Transverse colon (tissue), 4 donors: ENCODE results near the gene DMD. TPM values are rescaled to one million over a fixed set of nuclear protein-coding genes. Genes with fewer than 3 reads are reported as not detected.

ENCODE experiments used
- DNase-seq: peaks from one replicate; pipeline ENCODE4 v3.0.0-alpha.2; 2019
- H3K27ac ChIP-seq, 4 donors: fragments of 200-600 bp; sonication (generic); 2 replicates each; pipeline ENCODE4 v1.5.1; 2016 to 2018; ENCODE audit warnings: inconsistent platforms in 4 of 4
- H3K27me3 ChIP-seq: fragments of 200-600 bp; sonication (generic); 2 replicates; pipeline ENCODE4 v1.5.1; 2017; ENCODE audit warnings: inconsistent platforms
- H3K36me3 ChIP-seq, 4 donors: fragments of 200-600 bp; sonication (generic); 2 replicates each; pipeline ENCODE4 v1.5.1; 2017 to 2019; ENCODE audit warnings: inconsistent platforms in 4 of 4
- H3K4me1 ChIP-seq, 4 donors: fragments of 200-600 bp; sonication (generic); 2 replicates each; pipeline ENCODE4 v1.5.1; 2017 to 2020; ENCODE audit warnings: inconsistent platforms in 4 of 4
- H3K4me3 ChIP-seq, 4 donors: fragments of 200-600 bp; sonication (generic); 1 replicate in 1 of 4; 2 replicates in 3 of 4; pipeline versions ENCODE4 v1.5.1 to v1.6.1; 2017 to 2019; ENCODE audit warnings: inconsistent platforms in 4 of 4
- H3K9me3 ChIP-seq, 2 donors: fragments of 200-600 bp; sonication (generic); 2 replicates each; pipeline ENCODE4 v1.5.1; 2017 to 2019; ENCODE audit warnings: inconsistent platforms in 2 of 2
- EP300 ChIP-seq: sonication (generic); formaldehyde crosslinking; IDR thresholded peaks from one replicate; pipeline ENCODE4 v1.6.1; 2017; ENCODE audit warnings: antibody characterized with exemption, low read depth
- POLR2A ChIP-seq: fragments of 450-650 bp; IDR thresholded peaks from one replicate; pipeline ENCODE4 v1.6.1; 2016; ENCODE audit warnings: antibody characterized with exemption, mild to moderate bottlenecking, moderate library complexity
- POLR2AphosphoS5 ChIP-seq, 3 donors: sonication (generic); formaldehyde crosslinking; IDR thresholded peaks; one replicate each; pipeline ENCODE4 v1.6.1; 2016; ENCODE audit warnings: antibody characterized with exemption in 3 of 3
- WGBS, 2 donors: methylation state at CpG; one replicate each; pipeline ENCODE4 v1.1.5; 2018; ENCODE audit warnings: low coverage in 1 of 2; 5-methylcytosine and 5-hydroxymethylcytosine counted together
- in situ Hi-C, 4 donors: fragments of 200-750 bp; cut with MboI; loops; one replicate each; pipeline versions ENCODE4 v1.15.0 to v1.15.1; 2017; ENCODE audit warnings: low sequenced_read_pairs in 3 of 4, low pct_ligation_motif_present in 1 of 4, low pct_unique_long_range_greater_than_20kb in 1 of 4
- intact Hi-C: fragments of 100-400 bp; cut with DNase I; formaldehyde crosslinking; loops from one replicate; pipeline ENCODE4 v1.15.1; 2023; ENCODE audit warnings: low total_unique reads
- total RNA-seq, 4 donors: library from RNA; depleted of rRNA; stranded (reverse); fragments of >200 nt; gene quantifications; one replicate each; pipeline ENCODE4 v1.1.0, GENCODE V29; 2016
- TF ChIP-seq, protein P1 (sequence below), 5 experiments: fragments of 200-600 bp in 3 of 5; fragments of 450-650 bp in 2 of 5; sonication (generic) in 3 of 5; IDR thresholded peaks; 1 replicate in 2 of 5; 2 replicates in 3 of 5; pipeline ENCODE4 v1.5.1; 2016 to 2017; ENCODE audit warnings: antibody characterized with exemption in 5 of 5, inconsistent platforms in 3 of 5, mild to moderate bottlenecking in 2 of 5, moderate library complexity in 1 of 5

The DMD gene
- total RNA-seq, 4 donors from 2014 or later, result 20.9 to 44.6 (median 32.5) TPM

DNA sequence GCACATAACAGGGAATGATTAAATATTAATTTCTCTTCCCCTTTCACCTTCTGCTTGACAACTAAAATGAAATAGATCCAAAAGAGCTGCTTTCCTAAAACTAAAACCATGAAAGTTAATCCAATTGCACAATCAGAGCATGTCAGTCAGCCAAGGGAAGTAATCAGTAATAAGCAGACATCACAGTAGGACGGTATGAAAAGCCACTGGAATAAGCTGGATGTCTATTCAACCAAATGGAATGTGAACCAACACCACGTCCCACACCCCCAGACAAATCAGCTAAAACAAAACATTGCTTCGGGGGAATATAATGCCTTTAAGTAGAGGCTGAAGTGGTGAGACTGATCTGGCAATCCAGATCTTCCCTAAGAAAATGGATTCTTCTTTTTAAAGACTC lies 1280.1 kb downstream of the DMD start:
- no peaks in the 10 kb centered on the region for H3K9me3 ChIP-seq
- intact Hi-C loops, result no loop called here
- WGBS, 2 donors, result 53 to 100% methylated on average over 1 to 3 of the region's 3 CpGs

DNA sequence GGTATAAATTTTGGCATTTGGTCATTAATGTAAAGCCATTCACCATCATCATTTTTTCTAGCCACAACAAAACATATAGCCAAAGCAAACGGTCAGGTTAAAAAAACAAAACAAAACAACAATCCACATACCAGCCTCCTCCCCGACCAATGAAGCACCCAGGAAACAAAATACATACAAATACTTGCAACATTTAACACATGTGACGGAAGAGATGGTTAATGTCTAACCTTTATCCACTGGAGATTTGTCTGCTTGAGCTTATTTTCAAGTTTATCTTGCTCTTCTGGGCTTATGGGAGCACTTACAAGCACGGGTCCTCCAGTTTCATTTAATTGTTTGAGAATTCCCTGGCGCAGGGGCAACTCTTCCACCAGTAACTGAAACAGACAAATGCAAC lies 1282.0 kb downstream of the DMD start:
- TF ChIP-seq, protein P1, sequence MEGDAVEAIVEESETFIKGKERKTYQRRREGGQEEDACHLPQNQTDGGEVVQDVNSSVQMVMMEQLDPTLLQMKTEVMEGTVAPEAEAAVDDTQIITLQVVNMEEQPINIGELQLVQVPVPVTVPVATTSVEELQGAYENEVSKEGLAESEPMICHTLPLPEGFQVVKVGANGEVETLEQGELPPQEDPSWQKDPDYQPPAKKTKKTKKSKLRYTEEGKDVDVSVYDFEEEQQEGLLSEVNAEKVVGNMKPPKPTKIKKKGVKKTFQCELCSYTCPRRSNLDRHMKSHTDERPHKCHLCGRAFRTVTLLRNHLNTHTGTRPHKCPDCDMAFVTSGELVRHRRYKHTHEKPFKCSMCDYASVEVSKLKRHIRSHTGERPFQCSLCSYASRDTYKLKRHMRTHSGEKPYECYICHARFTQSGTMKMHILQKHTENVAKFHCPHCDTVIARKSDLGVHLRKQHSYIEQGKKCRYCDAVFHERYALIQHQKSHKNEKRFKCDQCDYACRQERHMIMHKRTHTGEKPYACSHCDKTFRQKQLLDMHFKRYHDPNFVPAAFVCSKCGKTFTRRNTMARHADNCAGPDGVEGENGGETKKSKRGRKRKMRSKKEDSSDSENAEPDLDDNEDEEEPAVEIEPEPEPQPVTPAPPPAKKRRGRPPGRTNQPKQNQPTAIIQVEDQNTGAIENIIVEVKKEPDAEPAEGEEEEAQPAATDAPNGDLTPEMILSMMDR (IDR thresholded peaks at IDR 0.05), result no peak
- TF ChIP-seq POLR2AphosphoS5 (IDR thresholded peaks at IDR 0.05) (no peak), EP300 (no peak), POLR2A (no peak)
- intact Hi-C loops, result no loop called here
- WGBS, 2 donors, result 67 to 75% methylated on average over 3 to 5 of the region's 5 CpGs
- no peaks in the 10 kb centered on the region for H3K4me1 ChIP-seq
- no peak overlapping the region for H3K27ac ChIP-seq
- H3K27me3 ChIP-seq, result no peaks in the 10 kb centered on the region
- H3K9me3 ChIP-seq, result no peaks in the 10 kb centered on the region
- H3K36me3 ChIP-seq, result no peaks in the 10 kb centered on the region
- DNase-seq, result no peak
- in situ Hi-C loops, result no loop called here
- no peak overlapping the region for H3K4me3 ChIP-seq

More for the DNA sequence above, 1280.1 kb downstream of the DMD start:
- H3K4me3 ChIP-seq, result no peak overlapping the region
- TF ChIP-seq POLR2AphosphoS5 (IDR thresholded peaks at IDR 0.05) (no peak), EP300 (no peak), POLR2A (no peak)
- H3K36me3 ChIP-seq, result no peaks in the 10 kb centered on the region
- no peak for DNase-seq
- in situ Hi-C loops, result no loop called here
- H3K27me3 ChIP-seq, result no peaks in the 10 kb centered on the region
- H3K27ac ChIP-seq, result no peak overlapping the region
- no peaks in the 10 kb centered on the region for H3K4me1 ChIP-seq

DNA sequence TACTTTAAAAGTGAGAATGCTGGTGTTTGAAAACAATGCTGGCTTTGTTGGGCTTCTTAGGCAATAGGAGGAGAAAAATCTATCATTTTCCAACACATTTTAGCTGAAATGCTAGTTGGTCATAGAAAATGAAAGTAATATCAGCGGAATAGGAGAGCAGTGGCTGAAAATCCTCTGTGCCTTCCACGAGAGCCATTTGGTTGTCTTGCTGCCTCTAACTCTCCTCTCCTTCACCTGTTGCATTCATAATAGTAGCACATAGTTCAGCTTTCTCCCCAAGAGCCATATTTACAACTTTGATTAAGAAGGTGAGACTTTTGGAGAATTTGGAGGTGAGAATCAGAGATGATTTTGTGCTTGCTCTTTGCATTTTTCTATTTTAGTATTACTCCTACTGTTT lies 1290.1 kb downstream of the DMD start:
- no peak overlapping the region for H3K27ac ChIP-seq
- no peaks in the 10 kb centered on the region for H3K27me3 ChIP-seq
- H3K4me3 ChIP-seq, result no peak overlapping the region
- in situ Hi-C loops (no loop called here), intact Hi-C loops (no loop called here)
- H3K9me3 ChIP-seq, result no peaks in the 10 kb centered on the region
- TF ChIP-seq POLR2A (no peak), POLR2AphosphoS5 (IDR thresholded peaks at IDR 0.05) (no peak)
- TF ChIP-seq, protein P1 (IDR thresholded peaks at IDR 0.05), result no peak
- 40 to 75% methylated on average over 2 of the region's 2 CpGs for WGBS, 2 donors
- no peaks in the 10 kb centered on the region for H3K36me3 ChIP-seq
- no peaks in the 10 kb centered on the region for H3K4me1 ChIP-seq
- no peak for DNase-seq

DNA sequence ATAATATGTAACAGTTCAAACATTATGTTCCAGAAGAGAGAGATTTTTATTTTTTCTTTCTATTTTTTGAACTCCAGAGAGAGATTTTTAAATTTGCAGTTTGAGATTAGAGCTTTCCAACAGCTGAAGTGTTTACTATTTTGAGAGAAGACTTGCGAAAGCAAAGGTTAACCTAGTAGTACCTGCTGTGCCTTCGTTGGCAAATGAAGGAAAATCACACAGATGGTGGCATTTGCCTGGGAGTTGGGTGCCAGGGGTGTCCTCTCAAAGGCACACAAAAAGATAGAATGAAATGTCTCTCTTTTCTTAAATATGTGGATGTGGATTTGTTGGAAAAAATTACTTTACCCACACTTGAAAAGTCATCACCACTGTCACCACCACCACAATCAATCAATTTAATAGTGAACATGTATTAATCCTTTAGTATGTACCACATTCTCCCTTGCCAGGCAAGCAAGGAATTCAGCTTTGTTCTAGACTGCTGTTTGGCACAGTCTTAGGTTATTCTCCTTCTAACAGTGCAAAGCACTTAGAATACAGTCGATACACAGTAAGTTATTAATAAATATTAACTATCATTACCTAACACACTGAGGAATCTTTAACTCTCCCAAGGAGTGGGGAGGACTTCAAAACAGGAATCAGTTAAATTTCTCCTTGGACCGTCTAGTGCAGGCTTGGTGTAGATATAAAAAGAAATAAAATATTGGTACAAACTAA lies 1301.3 kb downstream of the DMD start:
- Histone ChIP-seq H3K4me1 (no peaks in the 10 kb centered on the region), H3K36me3 (no peaks in the 10 kb centered on the region), H3K4me3 (no peak overlapping the region), H3K9me3 (no peaks in the 10 kb centered on the region), H3K27me3 (no peaks in the 10 kb centered on the region), H3K27ac (no peak overlapping the region)
- 73 to 80% methylated on average over 1 to 4 of the region's 4 CpGs for WGBS, 2 donors
- TF ChIP-seq EP300 (no peak), POLR2A (no peak), POLR2AphosphoS5 (IDR thresholded peaks at IDR 0.05) (no peak)
- no peak for DNase-seq
- in situ Hi-C loops (no loop called here), intact Hi-C loops (no loop called here)

DNA sequence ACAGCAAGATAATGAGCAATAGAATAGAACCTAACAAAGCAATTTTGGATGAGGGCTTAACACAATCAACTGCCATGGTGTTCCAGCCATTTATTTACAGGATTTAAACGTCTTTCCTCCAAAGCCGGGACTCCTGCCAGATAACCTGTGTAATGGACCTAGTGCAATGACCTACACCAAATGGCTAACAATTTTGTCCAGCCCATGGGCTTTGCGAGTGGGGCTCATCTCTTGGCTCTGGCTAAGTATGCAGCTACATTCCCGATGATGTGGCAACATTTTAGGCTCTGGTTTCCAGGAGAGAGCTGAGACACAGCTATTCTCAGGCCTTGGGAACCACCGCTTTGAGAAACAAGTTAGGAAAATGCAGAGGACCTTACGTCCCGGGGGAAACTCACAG lies 1317.2 kb downstream of the DMD start:
- Histone ChIP-seq H3K4me3 (no peak overlapping the region), H3K27me3 (no peaks in the 10 kb centered on the region), H3K27ac (no peak overlapping the region), H3K4me1 (no peaks in the 10 kb centered on the region), H3K36me3 (no peaks in the 10 kb centered on the region), H3K9me3 (no peaks in the 10 kb centered on the region)
- intact Hi-C loops (no loop called here), in situ Hi-C loops (no loop called here)
- DNase-seq, result no peak
- WGBS, 2 donors, result 77% methylated on average over 7 of the region's 7 CpGs; no CpG with 5 or more reads in 1 of the 2 donors
- TF ChIP-seq, protein P1 (IDR thresholded peaks at IDR 0.05), result no peak
- TF ChIP-seq EP300, result no peak
